GM11168 (cell line): Measurements from ENCODE around the gene SBNO1.

Experiments used
- in situ Hi-C: fragments of 300-500 bp; cut with MboI; formaldehyde crosslinking; loops from one replicate; pipeline ENCODE4 v1.12.0; 2022; ENCODE audit warnings: low sequenced_read_pairs; ENCODE audit not compliant: unreplicated experiment

SBNO1 gene

GRCh38 chr12:123278101-123278627, 86.5 kb downstream of the SBNO1 start:
- in situ Hi-C loops, result no loop called here

GRCh38 chr12:123273166-123273565, 91.5 kb downstream of the SBNO1 start:
- in situ Hi-C loops, result no loop called here

- in situ Hi-C loops, result no loop called here
Measured at GRCh38 chr12:123271001-123271668, 93.5 kb downstream of the SBNO1 start.

- in situ Hi-C loops, result no loop called here
Measured at GRCh38 chr12:123270214-123271000, 94.2 kb downstream of the SBNO1 start.

DNA sequence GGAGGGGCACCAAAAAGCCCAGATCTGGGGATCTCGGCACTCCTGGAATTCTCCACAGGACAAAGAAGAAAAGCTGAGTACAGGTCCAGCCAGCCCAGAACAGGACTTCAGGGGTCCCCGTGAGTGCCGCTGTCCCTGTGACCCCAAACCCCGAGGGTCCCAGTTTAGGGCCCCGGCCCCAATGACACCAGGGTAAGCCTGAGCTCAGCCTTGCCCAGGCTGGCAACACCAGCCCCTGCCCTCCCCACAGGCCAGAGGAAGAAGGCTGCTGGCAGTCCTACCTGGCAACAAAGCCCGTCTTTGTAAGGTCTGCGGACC, 94.8 kb downstream of the SBNO1 start:
- in situ Hi-C loops, result no loop called here

DNA sequence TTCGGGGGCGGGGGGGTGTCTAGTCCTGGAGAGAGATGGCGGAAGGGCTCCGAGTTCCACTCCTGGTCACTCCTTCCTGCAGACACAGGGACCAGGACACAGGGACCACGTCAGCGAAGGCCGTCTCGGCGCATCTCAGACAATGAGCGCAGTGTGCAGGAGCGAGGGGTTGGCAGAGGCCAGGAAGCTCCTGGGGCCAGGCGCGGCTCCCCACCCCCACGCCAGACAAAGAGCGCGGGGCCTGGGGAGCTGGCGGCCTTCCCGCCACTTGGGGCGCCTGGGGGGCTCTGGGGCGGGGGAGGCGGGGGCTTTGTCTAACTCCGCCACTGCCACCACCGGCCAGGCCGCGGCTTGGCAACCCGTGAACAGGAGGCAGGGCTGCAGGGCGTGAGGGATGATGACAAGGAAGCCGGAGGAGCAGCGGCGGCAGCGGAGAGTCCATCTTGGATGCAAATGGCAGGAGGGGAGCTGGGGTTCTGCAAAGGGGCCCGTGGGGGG, 95.2 kb downstream of the SBNO1 start:
- in situ Hi-C loops, result no loop called here

DNA sequence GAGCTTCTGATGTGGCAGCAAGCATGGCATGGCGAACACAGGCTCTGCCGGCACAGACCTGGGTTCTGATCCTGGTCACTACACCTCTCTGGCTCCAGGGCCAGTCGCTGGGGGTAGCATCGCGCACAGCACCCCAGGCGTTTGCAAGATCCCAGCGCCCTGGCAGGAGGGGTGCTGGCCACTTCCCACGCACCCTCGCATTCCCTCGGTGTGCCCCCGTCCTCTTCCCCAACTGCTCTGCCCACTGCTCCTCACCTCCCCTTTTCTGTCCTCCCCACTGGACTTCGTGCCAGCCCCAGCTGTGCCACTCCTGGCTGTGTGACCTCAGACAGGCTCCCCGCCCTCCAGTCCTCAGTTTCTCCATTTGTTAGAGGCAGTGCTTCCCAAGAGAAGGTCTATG, 95.8 kb downstream of the SBNO1 start:
- in situ Hi-C loops, result no loop called here

- in situ Hi-C loops, result no loop called here
Measured at GRCh38 chr12:123267991-123268843, 96.4 kb downstream of the SBNO1 start.

DNA sequence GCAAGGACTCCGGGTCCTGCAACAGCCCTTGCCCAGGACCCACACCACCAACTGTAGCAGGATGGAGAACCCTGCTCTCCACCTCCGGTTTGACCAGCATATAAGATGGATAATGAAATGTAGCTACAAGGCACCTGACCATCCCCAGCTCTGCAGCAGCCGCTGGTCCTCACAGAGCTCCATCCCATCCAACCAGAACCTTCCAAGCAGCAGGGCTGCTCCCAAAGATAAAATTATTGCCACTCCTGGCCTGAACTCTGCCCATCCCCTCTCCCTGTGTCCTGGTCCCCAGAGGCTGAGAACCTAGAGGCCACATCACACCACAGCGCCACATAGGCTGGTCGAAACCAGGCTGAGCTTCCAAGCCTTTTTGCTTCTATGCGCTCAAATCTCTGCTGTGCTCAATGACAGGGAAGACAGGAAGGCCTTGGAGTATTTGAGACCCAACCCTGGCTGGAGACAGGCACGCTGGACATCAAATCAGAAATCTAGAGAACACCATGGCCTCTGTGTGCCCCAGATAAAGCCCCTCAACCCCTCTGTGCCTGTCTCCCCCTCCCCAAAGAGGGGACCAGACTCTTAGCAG, 97.2 kb downstream of the SBNO1 start:
- in situ Hi-C loops, result no loop called here

GRCh38 chr12:123266679-123267277, 97.9 kb downstream of the SBNO1 start:
- in situ Hi-C loops, result no loop called here

- in situ Hi-C loops, result no loop called here
Measured at GRCh38 chr12:123265851-123266678, 98.6 kb downstream of the SBNO1 start.

DNA sequence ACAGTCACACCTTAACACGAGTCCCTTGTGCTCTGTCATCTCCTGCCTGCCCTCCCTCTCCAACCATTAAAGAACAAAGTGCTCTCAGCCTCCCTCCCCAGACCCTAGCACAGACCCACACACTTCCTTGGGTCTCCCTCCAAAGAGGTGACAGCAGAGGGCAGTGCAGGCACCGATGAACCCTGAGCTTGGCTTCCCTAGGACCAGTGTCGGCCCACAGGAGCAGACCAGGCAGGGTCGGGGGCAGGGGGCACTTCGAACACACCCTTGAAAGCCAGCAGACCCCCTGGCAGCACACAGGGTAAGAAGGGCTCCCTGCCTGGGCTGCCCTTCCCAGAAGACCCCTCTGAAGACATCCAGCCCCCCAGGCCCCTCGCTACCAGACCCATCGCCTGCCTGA, 100.0 kb downstream of the SBNO1 start:
- in situ Hi-C loops, result no loop called here

DNA sequence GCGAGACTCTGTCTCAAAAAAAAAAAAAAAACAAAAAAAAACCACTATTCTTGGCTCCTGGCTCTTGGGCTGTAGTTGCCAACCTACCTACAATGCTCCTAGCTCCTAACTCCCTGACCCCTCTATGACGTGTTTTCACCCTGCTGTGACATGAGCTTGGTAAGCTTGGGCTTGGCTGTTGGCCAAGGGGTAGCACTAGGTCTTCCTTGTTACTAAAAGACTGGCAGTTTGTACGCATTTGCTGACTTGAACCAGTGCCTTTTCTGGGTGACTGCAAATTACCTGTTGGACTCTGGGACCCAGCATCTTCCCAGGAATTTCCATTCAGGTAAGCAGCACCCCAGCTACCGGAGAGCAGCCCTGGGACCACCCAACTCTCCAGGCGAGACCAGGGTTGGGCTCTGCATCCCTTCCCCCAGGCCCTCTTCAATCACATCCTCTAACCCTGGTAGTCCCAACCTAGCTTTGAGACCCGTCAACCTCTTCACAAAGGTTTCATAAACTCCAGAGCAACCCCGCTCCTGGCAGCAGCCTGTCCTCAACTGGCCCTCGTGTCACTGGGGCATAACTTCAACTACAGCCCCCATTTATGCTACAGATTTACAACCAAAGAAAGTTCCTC, 101.3 kb downstream of the SBNO1 start:
- in situ Hi-C loops, result no loop called here

GRCh38 chr12:123261196-123261595, 103.5 kb downstream of the SBNO1 start:
- in situ Hi-C loops, result no loop called here

DNA sequence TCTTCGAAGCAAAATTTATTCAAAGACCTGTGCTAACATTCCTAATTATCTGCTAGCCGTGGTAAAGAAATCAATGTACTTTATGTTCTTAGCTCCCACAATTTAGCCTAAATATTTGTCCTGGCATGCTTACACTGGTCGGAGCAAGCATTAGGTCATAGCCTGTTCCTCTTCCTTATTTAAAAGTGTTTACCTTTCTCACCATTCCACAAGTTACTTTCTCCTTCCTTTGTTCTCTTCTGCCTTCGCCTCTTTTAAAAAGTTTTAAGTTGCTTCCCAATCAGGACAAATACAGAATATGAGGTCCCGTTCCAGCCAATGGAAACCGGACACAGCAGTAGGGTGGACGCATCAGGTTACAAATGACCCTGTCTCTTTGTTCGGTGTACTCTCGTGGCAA, 104.6 kb downstream of the SBNO1 start:
- in situ Hi-C loops, result no loop called here

DNA sequence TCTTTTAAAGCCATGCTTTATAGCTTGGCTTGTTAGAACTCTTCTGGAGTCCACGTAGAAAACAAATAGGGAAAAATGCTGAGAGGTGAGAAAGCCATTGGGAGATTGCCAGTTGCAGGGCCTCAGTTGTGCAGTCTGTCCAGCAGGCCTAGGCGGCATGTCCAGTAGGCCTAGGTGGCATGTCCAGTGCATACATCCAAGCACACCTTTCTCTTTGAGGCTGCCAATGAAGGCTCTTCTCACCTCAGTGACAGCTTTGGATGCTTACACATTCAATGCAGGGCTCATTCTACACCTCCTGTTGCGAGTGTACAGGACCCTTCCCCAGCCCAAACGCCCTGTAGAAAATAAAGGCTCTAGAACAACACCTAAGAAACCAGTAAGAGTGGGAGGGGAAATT, 106.1 kb downstream of the SBNO1 start:
- in situ Hi-C loops, result no loop called here

GRCh38 chr12:123254853-123255446, 109.7 kb downstream of the SBNO1 start:
- in situ Hi-C loops, result no loop called here
